Neural progenitor cell (in vitro differentiated cells): ENCODE data around the gene CCNT1. TPM values are rescaled to one million over a fixed set of nuclear protein-coding genes. Genes with fewer than 3 reads are reported as not detected.

ENCODE experiments used
- DNase-seq: peaks from one replicate; pipeline ENCODE4 v3.0.0-alpha.2; 2016; ENCODE audit warnings: low spot score
- H2AFZ ChIP-seq: fragments of 200-600 bp; sonication (generic); replicated peaks from 2 replicates; pipeline ENCODE4 v1.6.1; 2016; ENCODE audit warnings: antibody characterized with exemption
- H3F3A ChIP-seq: fragments of 200-600 bp; sonication (generic); 2 replicates; pipeline ENCODE4 v1.6.1; 2016; ENCODE audit warnings: antibody characterized with exemption, low read depth
- H3K27ac ChIP-seq: fragments of 200-600 bp; sonication (generic); 2 replicates; pipeline ENCODE4 v1.5.1; 2016; ENCODE audit warnings: mild to moderate bottlenecking
- H3K27me3 ChIP-seq: fragments of 200-600 bp; sonication (generic); 2 replicates; pipeline ENCODE4 v1.6.1; 2016; ENCODE audit warnings: mild to moderate bottlenecking, moderate library complexity
- H3K36me3 ChIP-seq: fragments of 200-600 bp; sonication (generic); 2 replicates; pipeline ENCODE4 v1.5.1; 2016
- H3K4me1 ChIP-seq: fragments of 200-600 bp; sonication (generic); 2 replicates; pipeline ENCODE4 v1.6.1; 2016; ENCODE audit warnings: mixed run types
- H3K4me2 ChIP-seq: fragments of 200-600 bp; sonication (generic); 2 replicates; pipeline ENCODE4 v1.6.1; 2016
- H3K4me3 ChIP-seq: fragments of 200-600 bp; sonication (generic); 2 replicates; pipeline ENCODE4 v1.5.1; 2016
- H3K79me2 ChIP-seq: fragments of 200-600 bp; sonication (generic); 2 replicates; pipeline ENCODE4 v1.6.1; 2016; ENCODE audit warnings: low read depth
- H3K9ac ChIP-seq: fragments of 200-600 bp; sonication (generic); 2 replicates; pipeline ENCODE4 v1.6.1; 2016
- H3K9me3 ChIP-seq: fragments of 200-600 bp; sonication (generic); 2 replicates; pipeline ENCODE4 v1.5.1; 2016; ENCODE audit warnings: low read depth
- H4K20me1 ChIP-seq: fragments of 200-600 bp; sonication (generic); 2 replicates; pipeline ENCODE4 v1.6.1; 2016; ENCODE audit warnings: low read depth
- H3K27ac Mint-ChIP-seq: 3 replicates; pipeline ENCODE4 v1.8.0; 2021; ENCODE audit warnings: mixed read lengths
- H3K27me3 Mint-ChIP-seq: 2 replicates; pipeline ENCODE4 v1.8.0; 2022; ENCODE audit warnings: low read depth, mild to moderate bottlenecking, inconsistent platforms, moderate library complexity, mixed read lengths; ENCODE audit not compliant: insufficient read depth
- H3K36me3 Mint-ChIP-seq: 3 replicates; pipeline ENCODE4 v1.8.0; 2021; ENCODE audit warnings: mixed read lengths
- H3K4me1 Mint-ChIP-seq: 3 replicates; pipeline ENCODE4 v1.8.0; 2021; ENCODE audit warnings: mixed read lengths
- H3K4me3 Mint-ChIP-seq: 3 replicates; pipeline ENCODE4 v1.8.0; 2021; ENCODE audit warnings: mild to moderate bottlenecking, moderate library complexity, mixed read lengths
- H3K9me3 Mint-ChIP-seq: 3 replicates; pipeline ENCODE4 v1.8.0; 2020; ENCODE audit warnings: mixed read lengths
- CTCF ChIP-seq: fragments of 200-600 bp; sonication (generic); IDR thresholded peaks from 2 replicates; pipeline ENCODE4 v1.5.1; 2017; ENCODE audit warnings: antibody characterized with exemption, mild to moderate bottlenecking
- EZH2 ChIP-seq: fragments of 200-600 bp; sonication (generic); IDR thresholded peaks from 2 replicates; pipeline ENCODE4 v1.6.1; 2017; ENCODE audit warnings: antibody characterized with exemption, mild to moderate bottlenecking, moderate library complexity
- EZH2phosphoT487 ChIP-seq: fragments of 200-600 bp; sonication (generic); IDR thresholded peaks from 2 replicates; pipeline ENCODE4 v1.6.1; 2017; ENCODE audit warnings: antibody characterized with exemption
- total RNA-seq: library from RNA; depleted of rRNA; stranded (reverse); fragments of >200 nt; gene quantifications from 2 replicates; pipeline ENCODE4 v1.2.3, GENCODE V29; 2015; ENCODE audit warnings: low replicate concordance

CCNT1 gene
- total RNA-seq, 1 donor from 2014 or later: 64.2 TPM

GRCh38 chr12:48696626-48697025 is 19.9 kb downstream of the CCNT1 start:
- Histone ChIP-seq H3F3A (no peaks in the 10 kb centered on the region), H3K79me2 (peaks cover 29% of the 10 kb centered on the region), H2AFZ (no peak overlapping the region), H3K4me3 (no peak overlapping the region), H3K27me3 (no peaks in the 10 kb centered on the region), H3K9ac (no peak overlapping the region), H3K27ac (no peak overlapping the region), H4K20me1 (peaks cover 14% of the 10 kb centered on the region), H3K36me3 (peaks cover 29% of the 10 kb centered on the region), H3K4me1 (no peaks in the 10 kb centered on the region), H3K9me3 (no peaks in the 10 kb centered on the region), H3K4me2 (no peak overlapping the region)
- Mint-ChIP-seq H3K27ac (no peak overlapping the region), H3K4me1 (no peaks in the 10 kb centered on the region), H3K4me3 (no peak overlapping the region), H3K36me3 (peaks cover 34% of the 10 kb centered on the region), H3K9me3 (no peaks in the 10 kb centered on the region), H3K27me3 (no peaks in the 10 kb centered on the region)
- DNase-seq: no peak
- TF ChIP-seq EZH2phosphoT487: no peak
- TF ChIP-seq CTCF: no peak
- no peak for TF ChIP-seq EZH2

GRCh38 chr12:48695859-48696258 is 20.6 kb downstream of the CCNT1 start:
- Mint-ChIP-seq H3K4me3 (no peak overlapping the region), H3K4me1 (no peaks in the 10 kb centered on the region), H3K9me3 (no peaks in the 10 kb centered on the region), H3K27me3 (no peaks in the 10 kb centered on the region), H3K36me3 (peaks cover 34% of the 10 kb centered on the region), H3K27ac (no peak overlapping the region)
- no peak for TF ChIP-seq EZH2phosphoT487
- TF ChIP-seq CTCF: no peak
- no peak for TF ChIP-seq EZH2
- H3K36me3 ChIP-seq: peaks cover 27% of the 10 kb centered on the region
- peaks cover 32% of the 10 kb centered on the region for H3K79me2 ChIP-seq
- peaks cover 14% of the 10 kb centered on the region for H4K20me1 ChIP-seq
- no peak for DNase-seq
- no peaks in the 10 kb centered on the region for H3K27me3 ChIP-seq
- no peak overlapping the region for H3K4me2 ChIP-seq
- H3K9ac ChIP-seq: no peak overlapping the region
- H3F3A ChIP-seq: no peaks in the 10 kb centered on the region
- H3K9me3 ChIP-seq: no peaks in the 10 kb centered on the region
- H3K27ac ChIP-seq: no peak overlapping the region
- H3K4me1 ChIP-seq: no peaks in the 10 kb centered on the region
- no peak overlapping the region for H2AFZ ChIP-seq
- no peak overlapping the region for H3K4me3 ChIP-seq

- no peak overlapping the region for H3K4me3 Mint-ChIP-seq
- H3K4me1 ChIP-seq: no peaks in the 10 kb centered on the region
- peaks cover 28% of the 10 kb centered on the region for H4K20me1 ChIP-seq
- no peaks in the 10 kb centered on the region for H3K27me3 Mint-ChIP-seq
- no peak overlapping the region for H3K27ac Mint-ChIP-seq
- no peak overlapping the region for H2AFZ ChIP-seq
- H3K27ac ChIP-seq: no peak overlapping the region
- no peak overlapping the region for H3K4me2 ChIP-seq
- H3K36me3 Mint-ChIP-seq: peaks cover 35% of the 10 kb centered on the region
- no peaks in the 10 kb centered on the region for H3K9me3 ChIP-seq
- H3K36me3 ChIP-seq: peaks cover 18% of the 10 kb centered on the region
- no peak for TF ChIP-seq EZH2phosphoT487
- TF ChIP-seq CTCF: no peak
- TF ChIP-seq EZH2: no peak
- no peaks in the 10 kb centered on the region for H3K9me3 Mint-ChIP-seq
- no peak for DNase-seq
- H3K9ac ChIP-seq: no peak overlapping the region
- H3K4me3 ChIP-seq: no peak overlapping the region
- no peaks in the 10 kb centered on the region for H3K4me1 Mint-ChIP-seq
- peaks cover 31% of the 10 kb centered on the region for H3K79me2 ChIP-seq
- peaks cover 3% of the 10 kb centered on the region for H3F3A ChIP-seq
- H3K27me3 ChIP-seq: no peaks in the 10 kb centered on the region
These were observed 22.5 kb downstream of the CCNT1 start for GRCh38 chr12:48694038-48694437.
